Neural cell (in vitro differentiated cells): ENCODE results near the gene EPS8.

Experiments
- CTCF ChIP-seq: fragments of 450-650 bp; IDR thresholded peaks from 2 replicates; pipeline ENCODE4 v1.5.1; 2014; ENCODE audit warnings: antibody characterized with exemption, mild to moderate bottlenecking, moderate library complexity; ENCODE audit not compliant: poor library complexity, severe bottlenecking
- EP300 ChIP-seq: fragments of 450-650 bp; conservative IDR thresholded peaks from 2 replicates; pipeline ENCODE4 v1.6.1; 2014; ENCODE audit warnings: antibody characterized with exemption, mild to moderate bottlenecking, moderate library complexity; ENCODE audit not compliant: poor library complexity, severe bottlenecking
- EZH2 ChIP-seq: fragments of 200-600, 300-800 bp; shearing (Covaris generic), sonication (generic); IDR thresholded peaks from 2 replicates; pipeline ENCODE4 v1.6.1; 2014; ENCODE audit warnings: antibody characterized with exemption, low read length, borderline replicate concordance, mild to moderate bottlenecking; ENCODE audit not compliant: insufficient read depth, poor library complexity, severe bottlenecking
- POLR2AphosphoS5 ChIP-seq: IDR thresholded peaks from 2 replicates; pipeline ENCODE4 v1.6.1; 2012
- RAD21 ChIP-seq: fragments of 450-650 bp; conservative IDR thresholded peaks from 2 replicates; pipeline ENCODE4 v1.6.1; 2014; ENCODE audit warnings: antibody characterized with exemption, mild to moderate bottlenecking, moderate library complexity
- REST ChIP-seq: IDR thresholded peaks from 2 replicates; pipeline ENCODE4 v1.6.1; 2012; ENCODE audit warnings: borderline replicate concordance
- SMC3 ChIP-seq: fragments of 450-650 bp; conservative IDR thresholded peaks from 2 replicates; pipeline ENCODE4 v1.6.1; 2014; ENCODE audit warnings: antibody characterized with exemption, mild to moderate bottlenecking, moderate library complexity; ENCODE audit not compliant: poor library complexity
- TAF1 ChIP-seq: IDR thresholded peaks from 2 replicates; pipeline ENCODE4 v1.6.1; 2012; ENCODE audit warnings: low read depth

GRCh38 chr12:15581006-15581405, 208.2 kb downstream of the EPS8 start:
- TF ChIP-seq CTCF (no peak), TAF1 (no peak), EZH2 (no peak), POLR2AphosphoS5 (no peak), REST (no peak), EP300 (no peak), SMC3 (no peak), RAD21 (no peak)
